ENCODE measurements around the gene TM7SF2. TPM values are rescaled to one million over a fixed set of nuclear protein-coding genes. Genes with fewer than 3 reads are reported as not detected.

TM7SF2 gene
- total and polyA plus RNA-seq, 2 donors (not counting 1 experiment from before 2014, with no cell fraction given) = 23.9 to 28.5 TPM

DNA sequence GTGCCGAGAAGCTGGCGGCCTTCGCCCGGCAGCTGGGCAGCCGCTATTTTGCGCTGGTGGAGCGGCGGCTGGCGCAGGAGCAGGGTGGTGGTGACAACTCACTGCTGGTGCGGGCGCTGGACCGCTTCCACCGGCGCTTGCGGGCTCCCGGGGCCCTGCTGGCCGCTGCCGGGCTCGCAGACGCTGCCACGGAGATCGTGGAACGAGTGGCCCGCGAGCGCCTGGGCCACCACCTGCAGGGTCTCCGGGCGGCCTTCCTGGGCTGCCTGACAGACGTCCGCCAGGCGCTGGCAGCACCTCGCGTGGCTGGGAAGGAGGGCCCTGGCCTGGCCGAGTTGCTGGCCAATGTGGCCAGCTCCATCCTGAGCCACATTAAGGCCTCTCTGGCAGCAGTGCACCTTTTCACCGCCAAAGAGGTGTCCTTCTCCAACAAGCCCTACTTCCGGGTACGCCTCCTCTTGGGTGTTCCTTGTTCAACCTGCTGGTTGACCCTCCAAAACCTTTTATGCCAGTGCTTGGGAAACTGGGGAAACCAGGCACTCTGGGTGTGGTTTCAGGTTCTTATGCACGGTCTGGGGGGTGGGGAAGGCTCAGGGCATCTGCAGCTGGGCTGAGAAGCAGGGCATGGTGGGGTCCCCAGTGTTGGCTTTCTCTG, 3.1 kb upstream of the TM7SF2 start:
- Mint-ChIP-seq H3K4me3 (no peak overlapping the region), H3K4me1 (peaks cover 34% of the 10 kb centered on the region), H3K27me3 (no peaks in the 10 kb centered on the region), H3K27ac (no peak overlapping the region), H3K9me3 (ENCODE audit: insufficient read depth) (no peaks in the 10 kb centered on the region)
- Histone ChIP-seq H3K79me2 (ENCODE audit: control insufficient read depth, insufficient read depth, low read length) (peaks cover 43% of the 10 kb centered on the region), H4K20me1 (ENCODE audit: control insufficient read depth, insufficient read depth, low read length, poor library complexity, severe bottlenecking) (peaks cover 31% of the 10 kb centered on the region), H2AFZ (ENCODE audit: insufficient read depth, low read depth, low read length, poor library complexity, severe bottlenecking) (no peak overlapping the region), H3K4me1 (ENCODE audit: control insufficient read depth in 2 of 2, insufficient read depth in 2 of 2, low read length in 2 of 2) (peaks cover 20 to 34% of the 10 kb centered on the region in 2 donors), H3K27me3 (replicated peaks in 1 of 4; ENCODE audit: control extremely low read depth in 1 of 4, control insufficient read depth in 3 of 4, insufficient read depth in 4 of 4, low read length in 3 of 4) (no peaks in the 10 kb centered on the region), H3K9ac (ENCODE audit: low read length) (no peak overlapping the region), H3K4me3 (ENCODE audit: control extremely low read depth in 1 of 5, extremely low read depth in 1 of 5, insufficient read depth in 1 of 5, low read depth in 2 of 5, low read length in 4 of 5) (no peak overlapping the region), H3K9me3 (ENCODE audit: control extremely low read depth in 1 of 3, control insufficient read depth in 2 of 3, insufficient read depth in 1 of 3, low read length in 2 of 3) (no peaks in the 10 kb centered on the region), H3K27ac (ENCODE audit: low read length in 2 of 2) (no peak overlapping the region), H3K4me2 (replicated peaks; ENCODE audit: low read depth, low read length, poor library complexity, severe bottlenecking) (no peak overlapping the region), H3K36me3 (replicated peaks in 1 of 2; ENCODE audit: control extremely low read depth in 1 of 2, control insufficient read depth in 1 of 2, extremely low read depth in 1 of 2, insufficient read depth in 2 of 2, low read length in 1 of 2) (peaks cover 0 to 40% of the 10 kb centered on the region in 2 experiments)
- ATAC-seq (ENCODE audit: low read depth) (no peak), DNase-seq (no peak)
- no peak for TF ChIP-seq EZH2 (IDR thresholded peaks at IDR 0.05; ENCODE audit: borderline replicate concordance, insufficient read depth, low read depth, low read length, poor library complexity, severe bottlenecking)
- TF ChIP-seq, protein P1, sequence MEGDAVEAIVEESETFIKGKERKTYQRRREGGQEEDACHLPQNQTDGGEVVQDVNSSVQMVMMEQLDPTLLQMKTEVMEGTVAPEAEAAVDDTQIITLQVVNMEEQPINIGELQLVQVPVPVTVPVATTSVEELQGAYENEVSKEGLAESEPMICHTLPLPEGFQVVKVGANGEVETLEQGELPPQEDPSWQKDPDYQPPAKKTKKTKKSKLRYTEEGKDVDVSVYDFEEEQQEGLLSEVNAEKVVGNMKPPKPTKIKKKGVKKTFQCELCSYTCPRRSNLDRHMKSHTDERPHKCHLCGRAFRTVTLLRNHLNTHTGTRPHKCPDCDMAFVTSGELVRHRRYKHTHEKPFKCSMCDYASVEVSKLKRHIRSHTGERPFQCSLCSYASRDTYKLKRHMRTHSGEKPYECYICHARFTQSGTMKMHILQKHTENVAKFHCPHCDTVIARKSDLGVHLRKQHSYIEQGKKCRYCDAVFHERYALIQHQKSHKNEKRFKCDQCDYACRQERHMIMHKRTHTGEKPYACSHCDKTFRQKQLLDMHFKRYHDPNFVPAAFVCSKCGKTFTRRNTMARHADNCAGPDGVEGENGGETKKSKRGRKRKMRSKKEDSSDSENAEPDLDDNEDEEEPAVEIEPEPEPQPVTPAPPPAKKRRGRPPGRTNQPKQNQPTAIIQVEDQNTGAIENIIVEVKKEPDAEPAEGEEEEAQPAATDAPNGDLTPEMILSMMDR (IDR thresholded peaks at IDR 0.05) = no peak
- POLR2A ChIA-PET = interaction anchor here (1.0 to 3.6 kb wide), 2 partner anchors 9 to 13 kb away, joined by 4 to 26 read pairs; partner anchors contain the start of genes VPS51 and ZNHIT2
- CTCF ChIA-PET = interaction anchor here (1.3 to 7.7 kb wide), 5 partner anchors 10 to 157 kb away, joined by 4 to 118 read pairs (median 47); partner anchors contain the start of genes CAPN1, FAU, MRPL49 and VPS51
- 95% methylated on average over 38 of the region's 38 CpGs for WGBS (ENCODE audit: insufficient coverage)
- intact Hi-C loops (cut with micrococcal nuclease) = no loop called here
